ENCODE data around the gene P2RX7.

DNA sequence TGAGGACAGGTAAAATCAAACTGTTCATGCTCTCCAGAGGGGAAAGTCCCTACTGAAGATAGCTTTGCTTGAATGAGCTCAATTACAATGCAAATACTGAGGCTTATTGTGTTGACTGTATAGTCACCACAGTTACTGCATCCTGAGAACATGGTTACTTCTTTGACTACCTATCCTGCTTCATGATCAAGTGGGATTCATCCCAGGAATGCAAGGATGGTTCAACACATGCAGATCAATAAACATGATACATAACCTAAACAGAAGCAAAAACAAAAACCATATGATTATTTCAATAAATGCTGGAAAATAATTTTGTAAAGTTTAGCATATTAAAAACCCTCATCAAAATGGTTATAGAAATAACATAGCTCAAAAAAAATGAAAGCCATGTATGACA lies 32.9 kb upstream of the P2RX7 start:
- no peak for TF ChIP-seq CTCF (IDR thresholded peaks at IDR 0.05)
- TF ChIP-seq POLR2A (IDR thresholded peaks at IDR 0.05) = no peak

Data from adrenal gland (tissue), 5 donors.